Stimulated activated naive CD8-positive, alpha-beta T cell treated with anti-CD3 and anti-CD28 coated beads, Interleukin-15, Interleukin-2, amounts not matched to agents 100 ng/mL and 50 ng/mL, for 24 hours (primary cell): Measurements from ENCODE around the gene C11orf68.
"Not testable (repeated sequence)": the region's sequence is repeated elsewhere in the genome, so short reads cannot be mapped to it uniquely, and the experiment has no call there.

Experiments used
- H3K27ac Mint-ChIP-seq: one replicate; pipeline ENCODE4 v1.8.0; 2021; ENCODE audit warnings: mild to moderate bottlenecking, mixed read lengths
- H3K27me3 Mint-ChIP-seq: one replicate; pipeline ENCODE4 v1.8.0; 2021; ENCODE audit warnings: mixed read lengths
- H3K36me3 Mint-ChIP-seq: one replicate; pipeline ENCODE4 v1.8.0; 2021; ENCODE audit warnings: low read depth, mixed read lengths
- H3K4me1 Mint-ChIP-seq: one replicate; pipeline ENCODE4 v1.8.0; 2021; ENCODE audit warnings: low read depth, mixed read lengths
- H3K4me3 Mint-ChIP-seq: one replicate; pipeline ENCODE4 v1.8.0; 2021; ENCODE audit warnings: mild to moderate bottlenecking, mixed read lengths
- H3K9me3 Mint-ChIP-seq: one replicate; pipeline ENCODE4 v1.8.0; 2021; ENCODE audit warnings: mixed read lengths

Gene C11orf68

DNA sequence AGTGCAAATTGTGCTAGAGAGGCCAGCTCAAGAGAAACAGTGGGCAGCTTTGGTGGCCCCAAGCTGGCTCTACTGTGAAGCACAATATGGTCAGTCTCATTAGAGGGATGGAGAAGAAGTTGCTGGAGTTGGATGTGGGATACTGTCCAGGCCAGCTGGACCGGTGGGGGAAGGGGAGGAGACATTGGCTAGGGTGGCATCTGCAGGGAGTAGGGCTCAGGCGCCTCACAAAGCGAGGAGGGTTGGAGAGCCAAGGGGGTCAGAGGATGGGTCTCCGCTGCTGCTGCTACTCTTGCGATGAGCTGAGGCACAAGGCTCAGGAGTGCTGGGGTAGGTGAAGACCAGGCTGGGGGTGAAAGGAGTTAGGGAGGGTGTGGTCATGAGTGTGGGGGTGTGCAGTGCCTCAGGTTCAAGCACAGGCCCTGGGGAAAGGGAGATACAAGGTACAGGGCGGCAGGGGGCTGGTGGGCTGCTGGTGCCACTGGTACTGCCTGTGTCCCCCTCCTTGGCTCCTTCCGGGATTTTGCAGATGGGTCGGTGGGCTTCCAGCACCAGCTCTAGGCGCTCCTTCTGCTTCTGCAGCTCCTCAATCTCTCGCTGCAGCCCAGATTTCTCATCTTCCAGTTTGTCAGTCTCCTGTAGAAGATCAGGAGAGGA, 26.1 kb downstream of the C11orf68 start:
- H3K27me3 Mint-ChIP-seq: no peaks in the 10 kb centered on the region
- H3K27ac Mint-ChIP-seq: peak overlapping the region; percentile 86
- H3K4me1 Mint-ChIP-seq: peaks cover 79% of the 10 kb centered on the region
- peaks cover 40% of the 10 kb centered on the region for H3K36me3 Mint-ChIP-seq
- H3K9me3 Mint-ChIP-seq: no peaks in the 10 kb centered on the region
- H3K4me3 Mint-ChIP-seq: peak overlapping the region; percentile 99

- Mint-ChIP-seq H3K4me3 (peak overlapping the region; percentile 99), H3K27ac (peak overlapping the region; percentile 86), H3K4me1 (peaks cover 79% of the 10 kb centered on the region), H3K36me3 (peaks cover 34% of the 10 kb centered on the region)
- H3K27me3 Mint-ChIP-seq, H3K9me3 Mint-ChIP-seq: not testable (repeated sequence)
These were observed 26.7 kb downstream of the C11orf68 start for GRCh38 chr11:65892137-65892540.

DNA sequence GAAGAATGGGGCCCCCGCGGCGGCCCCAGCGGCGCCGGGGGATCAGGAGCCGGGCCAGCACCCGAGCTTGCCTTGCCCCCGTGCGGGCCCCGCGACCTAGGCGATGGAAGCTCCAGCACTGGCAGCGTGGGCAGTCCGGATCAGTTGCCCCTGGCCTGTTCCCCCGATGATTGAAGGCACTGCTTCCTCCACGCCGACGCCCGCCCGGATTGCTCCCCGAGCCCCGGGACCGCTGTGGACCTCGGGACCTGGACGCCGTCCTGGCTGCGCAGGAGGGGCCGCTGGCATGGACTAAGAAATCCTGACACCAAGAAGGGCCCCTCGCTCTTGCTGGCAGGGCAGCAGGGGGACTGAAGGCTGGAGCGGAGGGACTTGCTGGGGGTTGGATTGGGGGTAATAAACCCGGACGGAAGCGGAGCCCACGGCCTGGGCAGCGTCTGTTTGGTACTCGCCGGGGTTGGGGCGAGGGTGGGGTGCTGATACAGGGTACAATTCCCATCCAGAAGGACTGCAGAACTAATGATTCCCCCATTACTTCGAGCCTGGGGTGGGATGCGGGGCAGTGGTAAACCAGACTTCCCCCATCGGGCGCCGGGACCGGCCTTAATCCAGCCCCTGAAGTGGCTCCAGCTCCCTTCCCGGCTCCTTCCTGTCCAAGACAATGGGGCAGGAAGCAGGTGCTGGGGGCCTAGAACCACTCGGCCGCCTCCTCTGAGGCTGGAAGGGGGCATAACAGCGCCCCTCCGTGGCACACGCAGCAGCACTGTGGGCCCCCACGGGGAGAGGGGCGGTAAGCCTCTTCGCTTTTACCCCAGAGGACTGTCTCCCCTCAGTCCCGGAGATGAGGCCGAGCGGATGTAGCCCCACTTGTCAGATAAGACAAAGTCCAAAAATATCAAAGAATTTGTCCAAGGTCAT, 27.4 kb downstream of the C11orf68 start:
- H3K27ac Mint-ChIP-seq: peak overlapping the region; percentile 86
- H3K4me1 Mint-ChIP-seq: peaks cover 79% of the 10 kb centered on the region
- no peaks in the 10 kb centered on the region for H3K27me3 Mint-ChIP-seq
- peak overlapping the region; percentile 99 for H3K4me3 Mint-ChIP-seq
- peaks cover 33% of the 10 kb centered on the region for H3K36me3 Mint-ChIP-seq
- H3K9me3 Mint-ChIP-seq: no peaks in the 10 kb centered on the region

- H3K4me1 Mint-ChIP-seq: peaks cover 76% of the 10 kb centered on the region
- no peaks in the 10 kb centered on the region for H3K9me3 Mint-ChIP-seq
- H3K27ac Mint-ChIP-seq: peak within 1 kb of the TSS; percentile 95
- peaks cover 27% of the 10 kb centered on the region for H3K36me3 Mint-ChIP-seq
- H3K27me3 Mint-ChIP-seq: no peaks in the 10 kb centered on the region
- peak within 1 kb of the TSS; percentile 99 for H3K4me3 Mint-ChIP-seq
These were observed 28.3 kb downstream of the C11orf68 start, which contains the start of gene CCDC85B for GRCh38 chr11:65890324-65891218. Gene CCDC85B (plus strand): TSS chr11:65890673. CDS start chr11:65890784, 111 bp downstream.

- H3K27me3 Mint-ChIP-seq: no peaks in the 10 kb centered on the region
- no peaks in the 10 kb centered on the region for H3K9me3 Mint-ChIP-seq
- H3K4me3 Mint-ChIP-seq: peak within 1 kb of the TSS; percentile 99
- peaks cover 66% of the 10 kb centered on the region for H3K4me1 Mint-ChIP-seq
- peak within 1 kb of the TSS; percentile 95 for H3K27ac Mint-ChIP-seq
- peaks cover 36% of the 10 kb centered on the region for H3K36me3 Mint-ChIP-seq
These were observed 30.6 kb downstream of the C11orf68 start, which contains the start of gene FIBP for GRCh38 chr11:65888163-65888814. Gene FIBP (minus strand): TSS chr11:65888471. CDS start chr11:65888418, 53 bp downstream.

DNA sequence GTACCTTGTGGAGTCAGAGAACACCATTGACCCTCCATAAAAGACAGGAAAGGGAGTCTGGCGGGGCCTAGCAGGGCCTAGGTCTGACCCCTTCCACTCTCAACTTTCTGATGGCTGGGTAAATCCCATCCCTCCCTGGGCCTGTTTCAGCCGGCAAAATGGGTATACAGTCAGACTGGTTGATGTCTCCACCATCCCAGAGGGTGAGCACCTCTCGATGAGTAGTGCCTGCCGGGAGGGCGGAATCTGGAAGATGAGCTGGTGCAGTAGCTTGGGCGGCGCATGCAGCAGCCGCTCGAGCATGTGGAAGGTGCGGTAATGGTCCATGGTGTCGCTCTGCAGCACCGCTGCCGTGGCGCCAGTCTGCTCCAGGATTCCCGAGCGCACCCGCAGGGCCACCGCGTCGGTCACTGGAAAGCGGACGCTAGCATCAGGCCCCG, 31.1 kb downstream of the C11orf68 start:
- no peaks in the 10 kb centered on the region for H3K27me3 Mint-ChIP-seq

DNA sequence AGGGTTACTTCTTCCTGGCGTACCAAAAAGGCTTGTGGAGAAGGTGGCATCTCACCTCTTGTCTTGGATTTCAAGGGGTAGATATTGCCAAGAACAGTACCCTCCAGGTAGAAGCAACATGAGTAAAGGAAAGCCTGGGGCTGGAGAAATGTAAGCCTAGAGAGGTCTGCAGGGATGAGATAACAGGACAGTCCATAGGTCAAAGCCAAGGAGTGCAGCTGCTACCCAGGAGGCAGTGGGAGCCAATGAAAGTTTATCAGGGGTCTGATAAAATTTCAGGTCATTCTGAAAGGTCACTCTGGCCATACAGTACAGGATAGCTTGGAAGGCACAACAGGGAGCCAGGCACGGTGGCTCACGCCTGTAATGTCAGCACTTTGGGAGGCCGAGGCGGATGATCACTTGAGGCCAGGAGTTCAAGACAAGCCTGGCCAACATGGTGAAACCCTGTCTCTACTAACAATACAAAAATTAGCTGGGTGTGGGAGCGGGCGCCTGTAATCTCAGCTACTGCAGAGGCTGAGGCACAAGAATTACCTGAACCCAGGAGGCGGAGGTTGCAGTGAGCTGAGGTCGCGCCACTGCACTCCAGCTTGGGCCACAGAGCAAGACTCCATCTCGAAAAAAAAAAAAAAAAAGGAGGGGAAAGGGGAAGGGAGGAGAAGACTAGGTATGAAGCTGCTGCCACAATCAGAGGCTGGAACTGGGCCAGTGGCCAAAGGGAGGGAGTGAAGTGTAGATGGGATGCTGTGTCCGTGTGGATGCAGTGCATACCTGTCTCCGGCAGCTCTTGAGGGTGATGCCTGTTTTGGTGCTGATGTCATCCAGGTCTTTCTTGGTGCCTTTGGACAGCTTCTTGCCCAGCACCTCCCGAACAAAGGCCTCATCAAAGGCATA, 31.8 kb downstream of the C11orf68 start:
- Mint-ChIP-seq H3K36me3 (peaks cover 35% of the 10 kb centered on the region), H3K4me1 (peaks cover 57% of the 10 kb centered on the region), H3K9me3 (no peaks in the 10 kb centered on the region), H3K27ac (peak overlapping the region; percentile 95), H3K4me3 (peak overlapping the region; percentile 99), H3K27me3 (no peaks in the 10 kb centered on the region)

More for the DNA sequence above, 31.1 kb downstream of the C11orf68 start:
- Mint-ChIP-seq H3K9me3 (no peaks in the 10 kb centered on the region), H3K4me3 (peak overlapping the region; percentile 99), H3K27ac (peak overlapping the region; percentile 95), H3K4me1 (peaks cover 61% of the 10 kb centered on the region), H3K36me3 (peaks cover 36% of the 10 kb centered on the region)

- Mint-ChIP-seq H3K36me3 (peaks cover 32% of the 10 kb centered on the region), H3K4me3 (no peak overlapping the region), H3K4me1 (peaks cover 59% of the 10 kb centered on the region), H3K9me3 (no peaks in the 10 kb centered on the region), H3K27ac (peak overlapping the region; percentile 70), H3K27me3 (no peaks in the 10 kb centered on the region)
These were observed 32.9 kb downstream of the C11orf68 start for GRCh38 chr11:65885808-65886536.

GRCh38 chr11:65885231-65885630, 33.6 kb downstream of the C11orf68 start:
- no peaks in the 10 kb centered on the region for H3K9me3 Mint-ChIP-seq
- no peak overlapping the region for H3K4me3 Mint-ChIP-seq
- H3K4me1 Mint-ChIP-seq: peaks cover 65% of the 10 kb centered on the region
- H3K36me3 Mint-ChIP-seq: peaks cover 32% of the 10 kb centered on the region
- H3K27me3 Mint-ChIP-seq: no peaks in the 10 kb centered on the region
- H3K27ac Mint-ChIP-seq: no peak overlapping the region

DNA sequence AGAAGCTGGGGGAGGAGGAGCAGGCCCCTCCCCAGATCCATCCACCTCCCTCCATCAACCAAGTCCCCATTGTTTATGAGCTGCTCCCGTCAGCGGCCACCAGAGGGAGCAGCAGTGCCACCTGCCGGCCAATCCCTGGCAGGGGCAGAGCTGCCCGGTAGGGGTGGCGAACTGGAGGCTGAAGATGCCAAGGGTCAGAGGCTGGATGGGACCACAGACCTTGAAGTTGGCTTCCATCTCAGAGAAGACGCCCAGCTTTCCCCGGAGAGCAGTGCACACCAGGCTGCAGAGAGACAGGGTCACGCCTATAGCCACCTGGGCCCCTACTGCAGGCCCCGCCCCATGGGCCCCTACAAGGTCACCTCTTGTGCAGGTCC, 34.2 kb downstream of the C11orf68 start:
- no peak overlapping the region for H3K27ac Mint-ChIP-seq
- H3K27me3 Mint-ChIP-seq: no peaks in the 10 kb centered on the region
- peaks cover 65% of the 10 kb centered on the region for H3K4me1 Mint-ChIP-seq
- no peak overlapping the region for H3K4me3 Mint-ChIP-seq
- no peaks in the 10 kb centered on the region for H3K9me3 Mint-ChIP-seq
- peaks cover 32% of the 10 kb centered on the region for H3K36me3 Mint-ChIP-seq

- H3K9me3 Mint-ChIP-seq: no peaks in the 10 kb centered on the region
- no peaks in the 10 kb centered on the region for H3K27me3 Mint-ChIP-seq
- H3K27ac Mint-ChIP-seq: no peak overlapping the region
- peaks cover 65% of the 10 kb centered on the region for H3K4me1 Mint-ChIP-seq
- peaks cover 32% of the 10 kb centered on the region for H3K36me3 Mint-ChIP-seq
- H3K4me3 Mint-ChIP-seq: no peak overlapping the region
These were observed 34.8 kb downstream of the C11orf68 start for GRCh38 chr11:65883786-65884715.
